Medulla oblongata (tissue), 1 donor: ENCODE results near the gene OGT.
A peak's percentile ranks its signal among the peaks of the same experiment; 100 is the strongest.
"Not testable (repeated sequence)": the region's sequence is repeated elsewhere in the genome, so short reads cannot be mapped to it uniquely, and the experiment has no call there.

ENCODE experiments used
- DNase-seq: peaks from one replicate; pipeline ENCODE4 v3.0.0-alpha.2; 2015; ENCODE audit errors: extremely low spot score

The OGT gene

DNA sequence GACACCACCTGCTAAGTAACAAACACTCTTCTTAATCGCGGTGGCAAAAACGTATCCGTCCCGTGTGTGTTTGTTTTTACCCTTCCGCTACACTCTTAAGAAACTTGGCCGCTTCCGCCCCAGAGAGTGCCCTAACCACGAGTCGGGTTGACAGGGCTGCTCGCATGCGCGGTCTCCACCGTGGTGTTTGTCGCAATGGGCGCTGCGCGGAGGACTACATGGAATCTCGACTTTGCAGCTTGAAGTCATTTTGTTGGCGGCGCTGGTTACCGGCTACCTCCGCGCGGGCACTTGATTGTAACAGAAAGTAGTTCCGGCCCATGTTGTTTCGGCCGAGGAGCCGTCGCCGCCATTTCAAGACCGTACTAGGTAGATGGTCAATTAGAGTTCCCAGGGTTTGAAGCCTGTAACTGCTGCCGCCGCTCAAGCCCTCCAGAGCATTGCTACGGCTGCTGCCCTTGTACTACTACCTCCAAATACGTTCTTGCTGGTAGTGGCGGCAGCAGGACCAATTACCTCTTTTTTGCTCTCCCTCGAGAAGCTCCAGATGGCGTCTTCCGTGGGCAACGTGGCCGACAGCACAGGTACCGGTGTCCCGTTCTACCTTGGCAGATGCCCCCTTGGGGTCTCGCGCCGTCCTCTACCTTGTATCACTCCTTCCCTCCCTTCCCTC is at the start of gene OGT:
OGT (plus strand) TSS at position 352 of the 673 bp plus-strand sequence; CDS start at position 548, 196 bp downstream.
- DNase-seq: peak; percentile 93

- no peak for DNase-seq
Measured at GRCh38 chrX:71487814-71488213, 45.1 kb upstream of the OGT start.

- DNase-seq: no peak
Measured at GRCh38 chrX:71489540-71489939, 43.4 kb upstream of the OGT start.

DNA sequence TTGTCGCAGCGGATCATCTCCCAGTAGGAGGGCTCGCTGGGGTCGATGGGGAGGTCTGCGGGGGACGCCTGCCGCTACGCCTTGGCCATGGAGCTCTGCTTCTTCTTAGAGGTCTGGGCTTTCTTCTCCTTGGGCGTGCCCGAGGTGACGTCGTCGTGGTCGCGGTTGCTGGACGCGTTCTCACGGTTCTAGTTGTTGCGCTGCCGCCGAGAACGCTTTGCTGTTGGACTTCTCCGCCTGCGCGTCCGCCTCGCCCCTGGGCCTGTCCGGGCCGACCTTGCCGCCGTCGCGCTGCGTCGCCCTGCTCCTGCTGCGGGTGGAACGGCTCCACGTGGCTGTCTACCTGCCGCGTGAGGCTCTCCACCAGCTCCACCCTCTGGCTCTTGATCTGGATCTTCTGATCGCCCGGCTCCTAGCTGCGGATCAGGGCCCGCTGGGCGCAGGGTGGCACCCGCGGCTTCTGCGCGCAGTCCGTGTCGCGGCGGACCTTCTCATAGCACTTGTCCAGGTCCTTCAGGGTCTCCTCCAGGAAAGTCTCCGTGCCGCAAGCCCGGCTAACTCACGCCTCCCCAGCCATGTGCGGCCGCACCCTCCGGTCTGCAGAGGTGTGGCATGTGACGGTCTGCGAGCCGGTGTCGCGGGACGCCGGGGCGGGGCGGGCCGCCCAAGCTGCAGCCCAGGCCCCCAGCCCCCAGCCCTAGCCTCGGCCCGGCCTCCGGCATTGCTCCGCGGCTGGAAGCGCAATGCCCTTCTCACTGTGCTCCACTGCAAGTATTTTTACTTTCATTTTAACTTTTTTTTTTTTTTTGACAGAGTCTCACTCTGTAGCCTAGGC is 40.5 kb upstream of the OGT start:
- DNase-seq: peak; percentile 4

DNA sequence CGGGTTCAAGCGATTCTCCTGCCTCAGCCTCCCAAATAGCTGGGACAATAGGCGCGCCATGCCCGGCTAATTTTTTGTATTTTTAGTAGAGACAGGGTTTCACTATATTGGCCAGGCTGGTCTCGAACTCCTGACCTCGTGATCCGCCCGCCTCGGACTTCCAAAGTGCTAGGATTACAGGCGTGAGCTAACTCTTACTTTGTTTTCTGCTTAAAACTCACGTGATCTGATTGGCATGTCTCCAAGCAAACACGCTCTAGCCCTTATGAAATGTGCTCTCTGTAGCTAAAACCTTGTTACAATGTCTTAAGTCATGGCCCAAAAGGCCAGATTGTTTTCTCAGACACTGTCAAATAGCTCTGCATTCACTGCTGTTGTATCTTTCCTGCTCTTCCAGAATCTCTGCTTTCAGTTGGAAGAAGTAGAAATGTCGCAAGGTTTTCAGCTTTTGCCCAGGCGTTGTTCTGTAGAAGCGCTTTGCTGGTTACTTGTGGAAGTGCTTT is 39.7 kb upstream of the OGT start:
- DNase-seq: peak; percentile 5

DNA sequence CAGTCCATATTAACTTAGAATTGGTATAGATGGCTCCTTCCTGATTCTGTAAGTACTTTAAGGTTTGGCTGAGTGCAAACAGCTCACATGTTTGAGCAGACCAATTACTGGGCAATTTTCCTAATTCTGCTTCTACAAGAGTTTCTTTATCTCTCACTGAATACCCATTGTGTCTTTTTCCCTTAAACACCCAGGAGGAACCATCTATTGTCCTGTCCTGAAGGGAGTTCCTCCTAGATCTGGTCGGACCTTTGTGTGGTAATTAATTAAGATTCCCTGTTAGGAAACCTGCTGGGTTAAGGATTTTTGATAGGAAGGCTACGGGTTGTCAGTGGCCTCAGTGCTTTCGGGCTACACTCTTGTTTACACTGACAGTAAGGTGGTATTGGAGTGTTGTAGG is 36.9 kb upstream of the OGT start:
- peak; percentile 9 for DNase-seq

- DNase-seq: no peak
Measured at GRCh38 chrX:71496476-71496875, 36.4 kb upstream of the OGT start.

GRCh38 chrX:71502080-71502479 is 30.8 kb upstream of the OGT start:
- DNase-seq: not testable (repeated sequence)

DNA sequence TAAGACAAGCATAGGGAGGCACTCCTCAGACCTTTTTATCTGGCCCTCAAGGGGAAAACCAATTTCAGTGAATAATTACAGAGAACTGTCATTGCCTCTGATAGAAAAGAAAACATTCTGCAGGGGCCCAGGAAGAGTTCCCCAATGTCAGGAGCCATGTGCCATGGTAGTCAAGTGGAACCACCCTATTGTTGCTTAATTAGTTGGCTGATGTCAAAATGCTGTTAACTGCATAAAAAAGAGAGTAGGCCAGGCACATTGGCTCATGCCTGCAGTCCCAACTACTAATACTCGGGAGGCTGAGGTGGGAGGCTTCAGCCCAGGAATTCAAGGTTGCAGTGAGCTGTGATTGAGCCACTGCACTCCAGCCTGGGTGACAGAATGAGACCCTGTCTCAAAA is 28.6 kb upstream of the OGT start:
- no peak for DNase-seq

DNA sequence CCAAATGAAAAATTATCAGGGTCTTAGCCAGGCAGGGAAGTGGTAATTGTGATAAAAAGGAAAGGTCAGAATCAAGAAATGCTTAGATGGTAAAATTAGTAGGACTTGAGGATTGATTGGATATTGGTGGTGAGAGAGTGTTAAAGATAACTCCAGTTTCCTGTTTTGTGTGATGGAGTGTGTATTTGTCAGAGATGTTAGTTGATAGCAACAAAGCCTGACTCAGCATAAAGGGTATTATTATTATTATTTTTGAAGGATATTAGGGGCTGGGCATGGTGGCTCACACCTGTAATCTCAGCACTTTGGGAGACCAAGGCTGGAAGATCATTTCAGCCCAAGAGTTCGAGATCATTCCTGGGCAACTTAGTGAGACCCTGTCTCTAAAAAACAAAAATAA is 23.6 kb upstream of the OGT start:
- DNase-seq: no peak

- no peak for DNase-seq
Measured at GRCh38 chrX:71510161-71510560, 22.7 kb upstream of the OGT start.

DNA sequence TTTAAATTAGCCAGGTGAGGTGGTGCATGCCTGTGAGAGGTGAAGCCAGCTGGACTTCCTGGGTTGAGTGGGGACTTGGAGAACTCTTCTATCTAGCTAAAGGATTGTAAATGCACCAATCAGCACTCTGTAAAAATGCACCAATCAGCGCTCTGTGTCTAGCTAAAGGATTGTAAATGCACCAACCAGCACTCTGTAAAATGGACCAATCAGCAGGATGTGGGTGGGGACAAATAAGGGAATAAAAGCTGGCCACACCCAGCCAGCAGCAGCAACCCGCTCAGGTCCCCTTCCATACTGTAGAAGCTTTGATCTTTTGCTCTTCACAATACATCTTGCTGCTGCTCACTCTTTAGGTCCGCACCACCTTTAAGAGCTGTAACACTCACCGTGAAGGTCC is 19.2 kb upstream of the OGT start:
- DNase-seq: not testable (repeated sequence)

GRCh38 chrX:71514367-71515037 is 18.4 kb upstream of the OGT start:
- DNase-seq: no peak

DNA sequence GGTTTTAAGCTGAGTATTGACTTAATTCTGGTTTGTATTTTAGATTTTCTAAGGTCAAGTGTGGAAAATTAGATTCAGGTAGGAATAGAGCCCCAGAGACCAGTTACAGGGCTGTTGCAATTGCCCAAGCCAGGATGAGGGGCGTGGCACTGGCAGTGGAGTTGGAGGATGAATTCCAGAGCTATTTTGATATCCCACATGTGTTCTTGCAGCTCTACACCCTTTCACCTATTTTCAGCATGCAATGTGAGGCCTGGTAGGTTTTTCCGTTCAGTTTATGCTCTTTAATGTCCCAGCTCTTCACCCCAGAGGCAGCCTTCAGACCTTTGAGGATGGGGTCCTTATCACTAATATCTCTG is 17.9 kb upstream of the OGT start:
- no peak for DNase-seq

- no peak for DNase-seq
Measured at GRCh38 chrX:71525316-71525715, 7.6 kb upstream of the OGT start.

GRCh38 chrX:71532078-71532752 is 689 bp upstream of the OGT start:
- peak; percentile 37 for DNase-seq

DNA sequence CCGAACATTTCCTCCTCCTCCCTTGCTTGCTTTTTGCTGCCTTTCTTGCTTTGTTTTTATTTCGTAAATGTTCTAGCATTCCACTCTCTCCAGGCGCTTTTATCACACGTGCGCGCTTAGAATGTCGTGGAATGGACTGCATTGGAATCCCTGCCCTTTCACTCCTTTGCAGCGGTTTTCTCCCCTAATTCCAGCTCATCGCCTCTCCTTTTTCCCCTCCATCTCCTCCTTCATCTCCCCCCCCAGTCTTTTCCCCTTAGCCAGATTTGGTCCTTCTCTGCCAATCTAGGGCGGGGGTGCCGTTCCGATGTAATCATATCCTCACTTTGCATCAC is 579 bp downstream of the OGT start:
- DNase-seq: peak; percentile 16

DNA sequence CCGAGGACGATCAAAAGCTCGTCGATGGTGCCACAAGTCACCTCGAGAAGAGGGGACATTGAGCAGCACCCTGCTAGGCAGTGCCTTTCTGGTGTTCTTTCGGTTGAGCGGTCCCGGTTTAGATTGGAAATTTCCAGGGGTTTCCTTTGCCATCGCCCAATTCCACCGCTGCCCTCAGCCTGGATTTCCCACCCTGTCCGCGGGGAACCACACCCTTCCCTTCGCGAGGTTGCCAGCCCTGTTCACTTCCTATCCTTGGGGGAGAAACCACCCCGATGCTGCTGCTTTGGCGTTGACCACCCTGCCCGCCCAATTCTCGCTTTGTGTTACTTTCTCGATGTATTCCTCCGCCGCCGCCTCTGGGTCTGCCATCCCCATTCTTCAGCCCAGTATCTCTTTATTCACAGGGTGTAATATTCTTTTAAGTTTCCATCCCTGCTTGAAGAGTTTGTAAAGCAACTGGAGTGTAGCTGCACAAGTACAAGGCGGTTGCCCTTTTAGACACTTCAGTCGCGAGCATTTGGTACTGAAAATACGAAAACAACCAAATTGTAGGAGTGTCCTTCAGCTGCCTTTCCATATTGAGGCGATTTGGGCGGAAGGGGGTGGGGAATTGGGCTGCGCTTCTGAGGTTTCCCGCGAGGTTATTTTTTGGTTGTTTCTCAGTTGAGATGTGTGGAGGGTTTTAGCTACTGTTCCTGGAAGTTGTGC is 1.1 kb downstream of the OGT start:
- peak; percentile 43 for DNase-seq

- DNase-seq: peak; percentile 10
Measured at GRCh38 chrX:71534773-71535544, 2.1 kb downstream of the OGT start.

- peak; percentile 3 for DNase-seq
Measured at GRCh38 chrX:71536285-71536684, 3.4 kb downstream of the OGT start.

DNA sequence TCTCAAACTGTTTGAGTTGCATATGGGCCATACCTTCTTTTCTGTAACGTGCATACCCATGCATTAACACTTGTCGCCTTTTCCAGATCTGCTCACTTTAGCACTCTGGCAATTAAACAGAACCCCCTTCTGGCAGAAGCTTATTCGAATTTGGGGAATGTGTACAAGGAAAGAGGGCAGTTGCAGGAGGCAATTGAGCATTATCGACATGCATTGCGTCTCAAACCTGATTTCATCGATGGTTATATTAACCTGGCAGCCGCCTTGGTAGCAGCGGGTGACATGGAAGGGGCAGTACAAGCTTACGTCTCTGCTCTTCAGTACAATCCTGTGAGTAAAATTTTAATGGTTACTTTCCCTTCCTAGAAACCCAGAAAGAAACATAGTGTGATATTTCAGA is 4.8 kb downstream of the OGT start:
- no peak for DNase-seq
